ENCODE data around the gene TUBB3. TPM values are rescaled to one million over a fixed set of nuclear protein-coding genes. Genes with fewer than 3 reads are reported as not detected.
"Not testable (repeated sequence)": the region's sequence is repeated elsewhere in the genome, so short reads cannot be mapped to it uniquely, and the experiment has no call there.

Gene TUBB3
- total RNA-seq, 2 donors from 2014 or later: 3.3 to 4.2 TPM

- ATAC-seq (no peak), DNase-seq (no peak)
- intact Hi-C loops (cut with DNase I, micrococcal nuclease): no loop called here
Measured at GRCh38 chr16:89931305-89931896, 8.3 kb downstream of the TUBB3 start.

GRCh38 chr16:89931964-89932363 is 8.8 kb downstream of the TUBB3 start:
- intact Hi-C loops (cut with DNase I, micrococcal nuclease): no loop called here
- ATAC-seq: no peak

GRCh38 chr16:89934019-89934418 is 10.9 kb downstream of the TUBB3 start:
- intact Hi-C loops (cut with DNase I, micrococcal nuclease); DNase-seq; ATAC-seq: not testable (repeated sequence)

More at GRCh38 chr16:89931964-89932363, 8.8 kb downstream of the TUBB3 start:
- no peak for DNase-seq

GRCh38 chr16:89934611-89935553 is 11.7 kb downstream of the TUBB3 start:
- ATAC-seq (no peak), DNase-seq (no peak)
- intact Hi-C loops (cut with DNase I, micrococcal nuclease): no loop called here

GRCh38 chr16:89935620-89936019 is 12.5 kb downstream of the TUBB3 start:
- intact Hi-C loops (cut with DNase I, micrococcal nuclease); DNase-seq; ATAC-seq: not testable (repeated sequence)

GRCh38 chr16:89936034-89936433 is 12.9 kb downstream of the TUBB3 start:
- no peak for DNase-seq
- intact Hi-C loops (cut with DNase I, micrococcal nuclease): no loop called here
- no peak for ATAC-seq

GRCh38 chr16:89936508-89936907 is 13.4 kb downstream of the TUBB3 start:
- intact Hi-C loops (cut with DNase I, micrococcal nuclease): no loop called here
- ATAC-seq (no peak), DNase-seq (no peak)

GRCh38 chr16:89936981-89937380 is 13.8 kb downstream of the TUBB3 start:
- intact Hi-C loops (cut with DNase I, micrococcal nuclease): no loop called here
- ATAC-seq: no peak
- DNase-seq: no peak

GRCh38 chr16:89938175-89938885 is 15.2 kb downstream of the TUBB3 start:
- no peak for DNase-seq
- ATAC-seq: no peak
- intact Hi-C loops (cut with DNase I, micrococcal nuclease): no loop called here

- intact Hi-C loops (cut with DNase I, micrococcal nuclease): no loop called here
- no peak for ATAC-seq
- DNase-seq: no peak
Measured at GRCh38 chr16:89944773-89945172, 21.6 kb downstream of the TUBB3 start.

- ATAC-seq (no peak), DNase-seq (no peak)
- intact Hi-C loops (cut with DNase I, micrococcal nuclease): no loop called here
Measured at GRCh38 chr16:89945654-89946053, 22.5 kb downstream of the TUBB3 start.

- no peak for ATAC-seq
- no peak for DNase-seq
- intact Hi-C loops (cut with DNase I, micrococcal nuclease): no loop called here
Measured at GRCh38 chr16:89946515-89946914, 23.4 kb downstream of the TUBB3 start.

GRCh38 chr16:89949121-89949742 is 26.1 kb downstream of the TUBB3 start:
- DNase-seq: no peak
- intact Hi-C loops (cut with DNase I, micrococcal nuclease): no loop called here
- ATAC-seq: no peak

- no peak for DNase-seq
- ATAC-seq: no peak
- intact Hi-C loops (cut with DNase I, micrococcal nuclease): no loop called here
Measured at GRCh38 chr16:89949756-89950155, 26.6 kb downstream of the TUBB3 start.

- ATAC-seq (no peak), DNase-seq (no peak)
- intact Hi-C loops (cut with DNase I, micrococcal nuclease): no loop called here
Measured at GRCh38 chr16:89951509-89951908, 28.4 kb downstream of the TUBB3 start.

GRCh38 chr16:89952049-89952448 is 28.9 kb downstream of the TUBB3 start:
- intact Hi-C loops (cut with DNase I, micrococcal nuclease): no loop called here
- peak; percentile 68 for ATAC-seq
- peak; percentile 47 to 57 for DNase-seq

- ATAC-seq (no peak), DNase-seq (no peak)
- intact Hi-C loops (cut with DNase I, micrococcal nuclease): no loop called here
Measured at GRCh38 chr16:89952551-89952950, 29.4 kb downstream of the TUBB3 start.

- DNase-seq (no peak), ATAC-seq (no peak)
- intact Hi-C loops (cut with DNase I, micrococcal nuclease): no loop called here
Measured at GRCh38 chr16:89953671-89954406, 30.7 kb downstream of the TUBB3 start.

- no peak for ATAC-seq
- no peak for DNase-seq
- intact Hi-C loops (cut with DNase I, micrococcal nuclease): no loop called here
Measured at GRCh38 chr16:89954462-89954861, 31.3 kb downstream of the TUBB3 start.
